Kidney (tissue), 14 donors: ENCODE results near the gene SLC24A4. TPM values are rescaled to one million over a fixed set of nuclear protein-coding genes. Genes with fewer than 3 reads are reported as not detected.

Experiments
- DNase-seq, 5 donors: peaks; one replicate each; pipeline ENCODE4 v3.0.0-alpha.2; 2013 to 2020
- FAIRE-seq: peaks from 2 replicates; lab custom pipeline; 2012; peaks lifted over from hg19 to GRCh38; lab: Jason Lieb, UNC
- H3K27ac ChIP-seq, 2 donors: one replicate each; pipeline ENCODE4 v1.7.0; 2013; ENCODE audit warnings: low read depth in 2 of 2, low read length in 2 of 2, inconsistent platforms in 1 of 2
- H3K27me3 ChIP-seq: one replicate; pipeline ENCODE4 v1.7.1; 2013; ENCODE audit warnings: low read length, inconsistent platforms; ENCODE audit not compliant: control insufficient read depth, insufficient read depth
- H3K36me3 ChIP-seq, 3 donors: one replicate each; pipeline versions ENCODE4 v1.7.0 to v1.7.1; 2013; ENCODE audit warnings: low read length in 3 of 3, control low read depth in 1 of 3, inconsistent platforms in 1 of 3; ENCODE audit not compliant: insufficient read depth in 3 of 3, control insufficient read depth in 2 of 3
- H3K4me1 ChIP-seq, 3 donors: one replicate each; pipeline versions ENCODE4 v1.7.0 to v1.7.1; 2013; ENCODE audit warnings: low read length in 3 of 3, inconsistent platforms in 1 of 3, low read depth in 1 of 3; ENCODE audit not compliant: control insufficient read depth in 2 of 3, insufficient read depth in 2 of 3
- H3K4me3 ChIP-seq, 3 donors: one replicate each; pipeline versions ENCODE4 v1.7.0 to v1.8.1; 2013; ENCODE audit warnings: low read length in 3 of 3, control low read depth in 1 of 3, inconsistent platforms in 1 of 3
- H3K9ac ChIP-seq, 3 donors: one replicate each; pipeline versions ENCODE4 v1.7.0 to v1.7.1; 2013; ENCODE audit warnings: low read length in 3 of 3, control low read depth in 1 of 3, inconsistent platforms in 1 of 3
- H3K9me3 ChIP-seq, 3 donors: one replicate each; pipeline versions ENCODE4 v1.7.0 to v1.7.1; 2013; ENCODE audit warnings: low read length in 3 of 3, control low read depth in 1 of 3, inconsistent platforms in 1 of 3; ENCODE audit not compliant: control insufficient read depth in 2 of 3, insufficient read depth in 1 of 3
- CTCF ChIP-seq: IDR thresholded peaks from 3 replicates; pipeline ENCODE4 v1.5.1; 2012; ENCODE audit warnings: mild to moderate bottlenecking, moderate library complexity, borderline replicate concordance; ENCODE audit not compliant: insufficient read depth; ENCODE audit errors: extremely low read depth
- intact Hi-C: fragments of 100-400 bp; cut with DNase I; formaldehyde crosslinking; loops from one replicate; pipeline ENCODE4 v1.11.1; 2022
- polyA plus RNA-seq: library from polyadenylated mRNA; stranded (reverse); fragments of 350-450 nt; fragmentation: Illumina TruSeq; extraction: RNeasy Lipid Tissue Mini Kit (QIAGEN cat#74804); gene quantifications from one replicate; pipeline ENCODE4 v1.2.3, GENCODE V29; 2014; ENCODE audit warnings: low read depth, low replicate concordance; ENCODE audit not compliant: insufficient read depth
- total RNA-seq: library from RNA; stranded (reverse); fragmentation: NEBNext Ultra II Directional; extraction: Animal tissue kit (Norgen Biotek cat#: 25700); gene quantifications from one replicate; pipeline ENCODE4 v1.2.1, GENCODE V29; 2021
- donor health status: control.
- donor health status: control.
- donor health status: control.
- donor health status: control.
- donor health status: control.
- donor health status: DM: yes; HTN: yes; CAD: no.
- donor health status: Normal renal cell carcinoma (clear cell type).

Gene SLC24A4
- total and polyA plus RNA-seq, 2 donors from 2014 or later = 0.32 to 0.85 TPM

DNA sequence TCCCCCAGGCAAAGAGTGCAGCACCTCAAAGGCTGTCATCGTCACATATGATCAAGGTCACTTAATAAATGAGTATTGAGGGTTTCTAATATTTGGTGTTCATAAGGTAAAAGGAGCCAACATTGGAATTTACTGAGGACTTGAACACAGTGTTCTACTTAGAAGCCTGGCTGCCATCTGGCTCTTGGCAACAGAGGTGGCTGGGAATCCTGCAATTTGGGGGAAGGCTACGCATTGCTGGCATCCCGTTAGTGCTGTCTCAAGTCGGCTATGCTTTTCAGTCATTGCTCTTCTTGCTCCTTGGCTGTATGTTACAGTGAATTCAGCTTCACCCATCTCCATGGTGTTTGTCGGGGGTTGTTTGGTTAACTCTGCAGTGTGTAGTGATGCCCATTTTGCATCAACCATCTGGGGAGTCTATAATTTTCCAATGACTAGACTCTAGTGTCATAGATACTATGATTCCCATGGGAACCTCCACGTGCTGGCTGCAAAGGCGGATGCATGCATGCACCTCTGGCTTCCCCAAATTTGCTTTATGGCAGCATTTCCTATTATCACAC is 12.9 kb upstream of the SLC24A4 start:
- no peak for TF ChIP-seq CTCF
- Histone ChIP-seq H3K9ac (no peak overlapping the region), H3K4me3 (no peak overlapping the region), H3K9me3 (no peaks in the 10 kb centered on the region), H3K27ac (no peak overlapping the region), H3K4me1 (no peaks in the 10 kb centered on the region), H3K36me3 (no peaks in the 10 kb centered on the region), H3K27me3 (no peaks in the 10 kb centered on the region)
- FAIRE-seq (no peak), DNase-seq (no peak)
- intact Hi-C loops = no loop called here

GRCh38 chr14:92310776-92311375 is 12.1 kb upstream of the SLC24A4 start:
- FAIRE-seq = no peak
- DNase-seq = no peak
- intact Hi-C loops = no loop called here

DNA sequence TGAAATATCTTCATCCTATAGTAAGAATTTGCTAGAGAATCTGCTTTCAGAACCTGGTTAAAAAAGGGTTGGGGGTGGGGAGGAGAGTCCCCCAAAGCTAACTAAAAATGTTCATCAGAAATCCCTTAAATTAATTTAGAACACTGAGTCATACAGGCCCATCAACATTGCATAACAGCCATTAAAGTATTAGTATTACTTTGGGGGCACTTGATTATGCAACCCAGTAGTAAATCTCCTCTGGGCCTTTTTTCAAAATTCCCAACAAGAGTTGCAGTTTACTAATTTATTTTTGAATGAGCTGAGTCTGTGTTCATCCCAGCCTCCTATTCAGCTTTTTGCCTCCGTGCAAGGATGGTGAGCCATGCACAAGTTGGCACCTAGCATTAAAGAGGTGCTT is 8.8 kb upstream of the SLC24A4 start:
- DNase-seq = no peak
- Histone ChIP-seq H3K9me3 (no peaks in the 10 kb centered on the region), H3K27me3 (no peaks in the 10 kb centered on the region), H3K4me1 (no peaks in the 10 kb centered on the region), H3K27ac (no peak overlapping the region), H3K4me3 (no peak overlapping the region), H3K36me3 (no peaks in the 10 kb centered on the region), H3K9ac (no peak overlapping the region)
- intact Hi-C loops = no loop called here
- FAIRE-seq = no peak
- no peak for TF ChIP-seq CTCF

More at GRCh38 chr14:92310776-92311375, 12.1 kb upstream of the SLC24A4 start:
- H3K27me3 ChIP-seq = no peaks in the 10 kb centered on the region
- no peak overlapping the region for H3K4me3 ChIP-seq
- H3K9me3 ChIP-seq = no peaks in the 10 kb centered on the region
- no peak overlapping the region for H3K27ac ChIP-seq
- H3K4me1 ChIP-seq = no peaks in the 10 kb centered on the region
- H3K9ac ChIP-seq = no peak overlapping the region
- H3K36me3 ChIP-seq = no peaks in the 10 kb centered on the region
- no peak for TF ChIP-seq CTCF
